GM21528 (cell line): ENCODE data around the gene CTDSPL.

Source experiments
- ATAC-seq: cut with Tn5 transposase; IDR thresholded peaks from one replicate; pipeline ENCODE4 v1.9.1; 2021; ENCODE audit warnings: mild to moderate bottlenecking, moderate library complexity; ENCODE audit not compliant: unreplicated experiment, low FRiP score

Gene CTDSPL

GRCh38 chr3:37909067-37909911 lies 47.6 kb downstream of the CTDSPL start:
- ATAC-seq: no peak

GRCh38 chr3:37910671-37911400 lies 49.2 kb downstream of the CTDSPL start:
- no peak for ATAC-seq

GRCh38 chr3:37912052-37912733 lies 50.5 kb downstream of the CTDSPL start:
- ATAC-seq: no peak

GRCh38 chr3:37913522-37913921 lies 51.8 kb downstream of the CTDSPL start:
- ATAC-seq: no peak

- ATAC-seq: no peak
Observed at GRCh38 chr3:37916685-37917084, 55.0 kb downstream of the CTDSPL start.

- no peak for ATAC-seq
Observed at GRCh38 chr3:37918627-37919026, 56.9 kb downstream of the CTDSPL start.

- ATAC-seq: no peak
Observed at GRCh38 chr3:37920156-37920699, 58.5 kb downstream of the CTDSPL start.

GRCh38 chr3:37921025-37921424 lies 59.3 kb downstream of the CTDSPL start:
- ATAC-seq: no peak

GRCh38 chr3:37922721-37923568 lies 61.3 kb downstream of the CTDSPL start:
- no peak for ATAC-seq

- ATAC-seq: no peak
Observed at GRCh38 chr3:37923569-37924040, 61.9 kb downstream of the CTDSPL start.

GRCh38 chr3:37924453-37924852 lies 62.8 kb downstream of the CTDSPL start:
- ATAC-seq: no peak

- no peak for ATAC-seq
Observed at GRCh38 chr3:37925157-37925556, 63.5 kb downstream of the CTDSPL start.

GRCh38 chr3:37926611-37927010 lies 64.9 kb downstream of the CTDSPL start:
- no peak for ATAC-seq

- no peak for ATAC-seq
Observed at GRCh38 chr3:37930495-37930894, 68.8 kb downstream of the CTDSPL start.

GRCh38 chr3:37932505-37932904 lies 70.8 kb downstream of the CTDSPL start:
- ATAC-seq: no peak

GRCh38 chr3:37934631-37935289 lies 73.1 kb downstream of the CTDSPL start:
- no peak for ATAC-seq

- ATAC-seq: no peak
Observed at GRCh38 chr3:37935290-37935668, 73.6 kb downstream of the CTDSPL start.

- no peak for ATAC-seq
Observed at GRCh38 chr3:37935756-37936666, 74.3 kb downstream of the CTDSPL start.
